ENCODE results near the gene GSG1L.

The GSG1L gene

GRCh38 chr16:27756206-27756970 is 307.1 kb downstream of the GSG1L start:
- no peak for TF ChIP-seq POLR2A (IDR thresholded peaks at IDR 0.05; ENCODE audit: extremely low read depth, insufficient read length)
- TF ChIP-seq, protein P1, sequence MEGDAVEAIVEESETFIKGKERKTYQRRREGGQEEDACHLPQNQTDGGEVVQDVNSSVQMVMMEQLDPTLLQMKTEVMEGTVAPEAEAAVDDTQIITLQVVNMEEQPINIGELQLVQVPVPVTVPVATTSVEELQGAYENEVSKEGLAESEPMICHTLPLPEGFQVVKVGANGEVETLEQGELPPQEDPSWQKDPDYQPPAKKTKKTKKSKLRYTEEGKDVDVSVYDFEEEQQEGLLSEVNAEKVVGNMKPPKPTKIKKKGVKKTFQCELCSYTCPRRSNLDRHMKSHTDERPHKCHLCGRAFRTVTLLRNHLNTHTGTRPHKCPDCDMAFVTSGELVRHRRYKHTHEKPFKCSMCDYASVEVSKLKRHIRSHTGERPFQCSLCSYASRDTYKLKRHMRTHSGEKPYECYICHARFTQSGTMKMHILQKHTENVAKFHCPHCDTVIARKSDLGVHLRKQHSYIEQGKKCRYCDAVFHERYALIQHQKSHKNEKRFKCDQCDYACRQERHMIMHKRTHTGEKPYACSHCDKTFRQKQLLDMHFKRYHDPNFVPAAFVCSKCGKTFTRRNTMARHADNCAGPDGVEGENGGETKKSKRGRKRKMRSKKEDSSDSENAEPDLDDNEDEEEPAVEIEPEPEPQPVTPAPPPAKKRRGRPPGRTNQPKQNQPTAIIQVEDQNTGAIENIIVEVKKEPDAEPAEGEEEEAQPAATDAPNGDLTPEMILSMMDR (IDR thresholded peaks at IDR 0.05; ENCODE audit: low read depth, low read length): no peak
- TF ChIP-seq MYC (IDR thresholded peaks at IDR 0.05; ENCODE audit: low read depth, low read length): no peak
- DNase-seq (ENCODE audit: low read depth): peak; percentile 71
- H3K4me3 ChIP-seq (ENCODE audit: low read depth, low read length): no peak overlapping the region

GRCh38 chr16:27754788-27755690 is 308.5 kb downstream of the GSG1L start:
- TF ChIP-seq POLR2A (IDR thresholded peaks at IDR 0.05; ENCODE audit: extremely low read depth, insufficient read length) (no peak), MAX (IDR thresholded peaks at IDR 0.05; ENCODE audit: low read depth, low read length) (no peak), MYC (IDR thresholded peaks at IDR 0.05; ENCODE audit: low read depth, low read length) (no peak)
- TF ChIP-seq, protein P1 (IDR thresholded peaks at IDR 0.05; ENCODE audit: low read depth, low read length): no peak
- no peak for DNase-seq (ENCODE audit: low read depth)
- no peak overlapping the region for H3K4me3 ChIP-seq (ENCODE audit: low read depth, low read length)

DNA sequence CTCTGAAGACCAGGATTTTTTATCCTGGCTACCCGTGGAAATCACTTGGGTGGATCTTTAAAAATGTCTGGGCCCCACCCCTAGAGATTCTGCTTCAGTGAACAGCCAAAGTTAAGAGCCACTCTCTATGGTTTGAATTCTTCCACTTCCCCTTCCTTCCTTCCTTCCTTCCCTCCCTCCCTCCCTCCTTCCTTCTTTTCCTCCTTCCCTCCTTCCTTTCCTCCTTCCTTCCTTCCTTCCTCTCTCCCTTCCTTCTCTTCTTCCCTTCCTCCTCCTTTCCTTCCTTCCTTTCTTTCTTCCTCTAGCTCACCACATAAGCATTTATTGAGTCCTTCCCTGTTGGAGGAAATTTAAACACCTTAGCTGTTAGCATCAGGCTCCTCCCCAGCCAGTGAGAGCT is 310.0 kb downstream of the GSG1L start:
- no peak overlapping the region for H3K4me3 ChIP-seq (ENCODE audit: low read depth, low read length)
- DNase-seq (ENCODE audit: low read depth): no peak
- TF ChIP-seq, protein P1 (IDR thresholded peaks at IDR 0.05; ENCODE audit: low read depth, low read length): no peak
- TF ChIP-seq MYC (IDR thresholded peaks at IDR 0.05; ENCODE audit: low read depth, low read length): no peak
- TF ChIP-seq MAX (IDR thresholded peaks at IDR 0.05; ENCODE audit: low read depth, low read length): no peak
- TF ChIP-seq POLR2A (IDR thresholded peaks at IDR 0.05; ENCODE audit: extremely low read depth, insufficient read length): no peak

GRCh38 chr16:27752241-27752640 is 311.3 kb downstream of the GSG1L start:
- DNase-seq (ENCODE audit: low read depth): no peak
- no peak overlapping the region for H3K4me3 ChIP-seq (ENCODE audit: low read depth, low read length)
- TF ChIP-seq MYC (IDR thresholded peaks at IDR 0.05; ENCODE audit: low read depth, low read length) (no peak), POLR2A (IDR thresholded peaks at IDR 0.05; ENCODE audit: extremely low read depth, insufficient read length) (no peak), MAX (IDR thresholded peaks at IDR 0.05; ENCODE audit: low read depth, low read length) (no peak)
- TF ChIP-seq, protein P1 (IDR thresholded peaks at IDR 0.05; ENCODE audit: low read depth, low read length): no peak

DNA sequence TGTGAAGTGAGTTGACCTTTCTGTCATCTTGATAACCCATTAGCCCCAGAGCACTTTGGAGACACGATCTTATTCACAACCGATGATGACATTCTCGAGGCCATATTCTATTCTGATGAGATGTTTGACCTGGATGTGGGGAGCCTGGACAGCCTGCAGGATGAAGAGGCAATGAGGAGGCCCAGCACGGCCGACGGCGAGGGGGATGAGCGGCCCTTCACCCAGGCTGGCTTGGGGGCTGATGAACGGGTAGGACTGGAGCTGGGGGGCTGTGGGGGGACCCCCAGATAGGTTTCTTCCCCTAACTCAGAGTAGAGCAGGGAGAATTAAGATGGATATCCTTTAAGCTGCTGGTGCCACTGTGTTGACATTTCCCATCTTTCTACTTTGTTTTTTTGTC is 311.8 kb downstream of the GSG1L start:
- no peak for TF ChIP-seq MYC (IDR thresholded peaks at IDR 0.05; ENCODE audit: low read depth, low read length)
- no peak for TF ChIP-seq POLR2A (IDR thresholded peaks at IDR 0.05; ENCODE audit: extremely low read depth, insufficient read length)
- TF ChIP-seq MAX (IDR thresholded peaks at IDR 0.05; ENCODE audit: low read depth, low read length): no peak
- TF ChIP-seq, protein P1 (IDR thresholded peaks at IDR 0.05; ENCODE audit: low read depth, low read length): no peak
- no peak for DNase-seq (ENCODE audit: low read depth)
- no peak overlapping the region for H3K4me3 ChIP-seq (ENCODE audit: low read depth, low read length)

Data from NB4 (cell line).